GM12892 (cell line): ENCODE results near the gene DOK1.

ENCODE experiments used
- POLR2A ChIP-seq: IDR thresholded peaks from 2 replicates; pipeline ENCODE4 v1.6.1; 2011; ENCODE audit warnings: low read depth, low read length, control low read depth
- POLR2AphosphoS5 ChIP-seq: IDR thresholded peaks from 2 replicates; pipeline ENCODE4 v1.6.1; 2011; ENCODE audit warnings: low read depth, low read length, control low read depth
- TAF1 ChIP-seq: IDR thresholded peaks from 2 replicates; pipeline ENCODE4 v1.6.1; 2011; ENCODE audit warnings: low read depth, mild to moderate bottlenecking, control low read depth, low read length, borderline replicate concordance

- TF ChIP-seq POLR2AphosphoS5, result 0 out of 2 replicates have a peak, but pooled peaks have one; percentile 2
- no peak for TF ChIP-seq POLR2A
- no peak for TF ChIP-seq TAF1
These were observed 14.2 kb upstream of the DOK1 start for GRCh38 chr2:74540291-74540690.
